Stomach (tissue), 9 donors: ENCODE results near the gene RRH. TPM values are rescaled to one million over a fixed set of nuclear protein-coding genes. Genes with fewer than 3 reads are reported as not detected.
"Not testable (repeated sequence)": the region's sequence is repeated elsewhere in the genome, so short reads cannot be mapped to it uniquely, and the experiment has no call there.

Experiments
- DNase-seq, 2 donors: peaks; one replicate each; pipeline versions ENCODE4 v3.0.0 to v3.0.0-alpha.2; 2013 to 2019
- H3K27ac ChIP-seq, 5 donors: fragments of 200-600 bp in 4 of 5; sonication (generic) in 4 of 5; one replicate each; pipeline ENCODE4 v1.5.1; 2013 to 2019; ENCODE audit warnings: mild to moderate bottlenecking in 1 of 5, moderate library complexity in 1 of 5
- H3K27me3 ChIP-seq, 3 donors: fragments of 200-600 bp; sonication (generic); one replicate each; pipeline ENCODE4 v1.5.1; 2017 to 2019; ENCODE audit warnings: mixed run types in 1 of 3
- H3K36me3 ChIP-seq, 4 donors: fragments of 200-600 bp; sonication (generic); 1 replicate in 3 of 4; 2 replicates in 1 of 4; pipeline ENCODE4 v1.5.1; 2016 to 2019
- H3K4me1 ChIP-seq, 4 donors: fragments of 200-600 bp; sonication (generic); one replicate each; pipeline ENCODE4 v1.5.1; 2016 to 2019
- H3K4me3 ChIP-seq, 4 donors: fragments of 200-600 bp; sonication (generic) in 3 of 4; one replicate each; pipeline ENCODE4 v1.5.1; 2016 to 2019; ENCODE audit warnings: mild to moderate bottlenecking in 1 of 4
- H3K9me3 ChIP-seq, 4 donors: fragments of 200-600 bp; sonication (generic); one replicate each; pipeline ENCODE4 v1.5.1; 2016 to 2019
- EP300 ChIP-seq: sonication (generic); formaldehyde crosslinking; IDR thresholded peaks from one replicate; pipeline ENCODE4 v1.6.1; 2017; ENCODE audit warnings: antibody characterized with exemption
- POLR2A ChIP-seq, 4 donors: fragments of 450-650 bp; IDR thresholded peaks; one replicate each; pipeline ENCODE4 v1.6.1; 2016; ENCODE audit warnings: antibody characterized with exemption in 4 of 4, control low read depth in 2 of 4, mild to moderate bottlenecking in 1 of 4, moderate library complexity in 1 of 4
- POLR2AphosphoS5 ChIP-seq, 3 donors: sonication (generic); formaldehyde crosslinking; IDR thresholded peaks; one replicate each; pipeline ENCODE4 v1.6.1; 2016; ENCODE audit warnings: antibody characterized with exemption in 3 of 3
- WGBS, 5 donors: extraction: QIAGEN DNeasy Blood & Tissue Kit in 3 of 5; methylation state at CpG; one replicate each; pipeline versions ENCODE4 v1.1.5 to v1.1.7; 2013 to 2018; 5-methylcytosine and 5-hydroxymethylcytosine counted together
- intact Hi-C: fragments of 100-400 bp; cut with DNase I; formaldehyde crosslinking; loops from one replicate; pipeline ENCODE4 v1.15.1; 2023; ENCODE audit warnings: low total_unique reads
- polyA plus RNA-seq, 3 donors: library from polyadenylated mRNA; stranded (reverse); fragments of 200-250 nt; gene quantifications; one replicate each; pipeline ENCODE4 v1.2.3, GENCODE V29; 2013
- total RNA-seq, 5 donors: library from RNA; depleted of rRNA; stranded (reverse); fragments of >200 nt; gene quantifications; one replicate each; pipeline versions ENCODE4 v1.1.0 to v1.2.3, GENCODE V29; 2014 to 2016
- TF ChIP-seq, protein P1 (sequence below), 7 experiments: fragments of 450-650 bp in 4 of 7; fragments of 200-600 bp in 3 of 7; sonication (generic) in 3 of 7; IDR thresholded peaks; one replicate each; pipeline ENCODE4 v1.5.1; 2016 to 2019; ENCODE audit warnings: antibody characterized with exemption in 7 of 7, control low read depth in 2 of 7, mild to moderate bottlenecking in 1 of 7
- donor health status: healthy with polysubstance abuse.
- donor health status: Bipolar disorder and iron deficiency.
- donor health status: healthy.

The RRH gene
- total and polyA plus RNA-seq, 8 donors, result 13.4 TPM; not detected in 7

- DNase-seq, result no peak
- intact Hi-C loops, result no loop called here
- Histone ChIP-seq H3K27ac (no peak overlapping the region), H3K9me3 (no peaks in the 10 kb centered on the region), H3K4me1 (no peaks in the 10 kb centered on the region), H3K4me3 (no peak overlapping the region), H3K27me3 (peaks cover 0 to 7% (median 0%) of the 10 kb centered on the region in 3 donors), H3K36me3 (peaks cover 0 to 5% (median 2%) of the 10 kb centered on the region in 4 donors)
- WGBS, 5 donors, result 85 to 100% (median 94%) methylated on average over 1 of the region's 1 CpG
- TF ChIP-seq POLR2AphosphoS5 (IDR thresholded peaks at IDR 0.05), result no peak
- TF ChIP-seq POLR2A (IDR thresholded peaks at IDR 0.05), result no peak
- TF ChIP-seq EP300, result no peak
- TF ChIP-seq, protein P1, sequence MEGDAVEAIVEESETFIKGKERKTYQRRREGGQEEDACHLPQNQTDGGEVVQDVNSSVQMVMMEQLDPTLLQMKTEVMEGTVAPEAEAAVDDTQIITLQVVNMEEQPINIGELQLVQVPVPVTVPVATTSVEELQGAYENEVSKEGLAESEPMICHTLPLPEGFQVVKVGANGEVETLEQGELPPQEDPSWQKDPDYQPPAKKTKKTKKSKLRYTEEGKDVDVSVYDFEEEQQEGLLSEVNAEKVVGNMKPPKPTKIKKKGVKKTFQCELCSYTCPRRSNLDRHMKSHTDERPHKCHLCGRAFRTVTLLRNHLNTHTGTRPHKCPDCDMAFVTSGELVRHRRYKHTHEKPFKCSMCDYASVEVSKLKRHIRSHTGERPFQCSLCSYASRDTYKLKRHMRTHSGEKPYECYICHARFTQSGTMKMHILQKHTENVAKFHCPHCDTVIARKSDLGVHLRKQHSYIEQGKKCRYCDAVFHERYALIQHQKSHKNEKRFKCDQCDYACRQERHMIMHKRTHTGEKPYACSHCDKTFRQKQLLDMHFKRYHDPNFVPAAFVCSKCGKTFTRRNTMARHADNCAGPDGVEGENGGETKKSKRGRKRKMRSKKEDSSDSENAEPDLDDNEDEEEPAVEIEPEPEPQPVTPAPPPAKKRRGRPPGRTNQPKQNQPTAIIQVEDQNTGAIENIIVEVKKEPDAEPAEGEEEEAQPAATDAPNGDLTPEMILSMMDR (IDR thresholded peaks at IDR 0.05), result no peak
These were observed 47.3 kb downstream of the RRH start for GRCh38 chr4:109875106-109875505.

DNA sequence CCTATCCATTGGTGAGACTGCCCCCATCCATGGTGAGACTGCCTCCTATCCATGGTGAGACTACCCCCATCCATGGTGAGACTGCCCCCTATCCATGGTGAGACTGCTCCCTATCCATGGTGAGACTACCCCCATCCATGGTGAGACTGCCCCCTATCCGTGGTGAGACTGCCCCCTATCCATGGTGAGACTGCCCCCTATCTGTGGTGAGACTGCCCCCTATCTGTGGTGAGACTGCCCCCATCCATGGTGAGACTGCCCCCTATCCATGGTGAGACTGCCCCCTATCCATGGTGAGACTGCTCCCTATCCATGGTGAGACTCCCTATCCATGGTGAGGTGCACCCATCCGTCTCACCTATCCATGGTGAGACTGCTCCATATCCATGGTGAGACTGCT lies 47.8 kb downstream of the RRH start:
- intact Hi-C loops, H3K4me3 ChIP-seq, H3K36me3 ChIP-seq, H3K4me1 ChIP-seq, DNase-seq, H3K27ac ChIP-seq, H3K9me3 ChIP-seq: not testable (repeated sequence)
- peaks cover 0 to 12% (median 0%) of the 10 kb centered on the region in 3 donors for H3K27me3 ChIP-seq
- WGBS, 5 donors, result 17 to 96% (median 78%) methylated on average over 1 to 2 of the region's 2 CpGs

DNA sequence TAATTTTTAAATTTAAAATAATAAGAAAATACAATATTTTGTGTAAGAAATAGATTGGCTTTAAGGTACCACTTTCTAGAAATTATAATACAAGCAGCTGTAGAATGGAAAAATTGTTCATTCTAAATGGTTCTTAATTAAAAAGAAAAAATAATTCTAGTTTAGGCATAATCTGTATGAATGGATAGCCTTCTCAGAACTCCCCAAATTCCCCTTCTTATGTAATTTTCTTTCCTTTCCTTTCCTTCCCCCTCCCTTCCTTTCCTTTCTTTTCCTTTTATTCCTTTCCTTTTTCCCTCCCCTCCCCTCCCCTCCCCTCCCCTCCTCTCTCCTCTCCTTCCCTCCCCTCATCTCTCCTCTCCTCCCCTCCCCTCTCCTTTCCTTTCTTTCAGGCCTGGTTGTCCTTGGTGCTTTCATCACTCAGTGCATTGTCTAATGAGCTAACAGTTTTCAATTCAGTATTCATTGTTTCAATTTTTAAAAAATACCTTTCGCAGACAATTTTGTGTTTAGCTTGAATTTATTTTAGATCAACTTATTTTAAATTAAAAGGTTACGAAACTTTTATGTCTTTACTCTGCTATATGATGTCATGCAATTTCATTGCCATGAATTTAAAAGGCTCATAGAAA lies 49.0 kb downstream of the RRH start:
- no peak for DNase-seq
- no peak overlapping the region for H3K4me3 ChIP-seq
- no peak for TF ChIP-seq POLR2AphosphoS5 (IDR thresholded peaks at IDR 0.05)
- TF ChIP-seq, protein P1 (IDR thresholded peaks at IDR 0.05), result no peak
- no peak for TF ChIP-seq EP300
- no peak for TF ChIP-seq POLR2A (IDR thresholded peaks at IDR 0.05)
- intact Hi-C loops, result no loop called here
- H3K9me3 ChIP-seq, result no peaks in the 10 kb centered on the region
- no peak overlapping the region for H3K27ac ChIP-seq
- H3K27me3 ChIP-seq, result peaks cover 0 to 12% (median 0%) of the 10 kb centered on the region in 3 donors
- WGBS, 5 donors, result 91 to 97% (median 96%) methylated on average over 2 of the region's 2 CpGs
- H3K4me1 ChIP-seq, result no peaks in the 10 kb centered on the region
- no peaks in the 10 kb centered on the region for H3K36me3 ChIP-seq

- Histone ChIP-seq H3K9me3 (no peaks in the 10 kb centered on the region), H3K36me3 (no peaks in the 10 kb centered on the region), H3K27ac (no peak overlapping the region), H3K27me3 (peaks cover 0 to 12% (median 0%) of the 10 kb centered on the region in 3 donors), H3K4me3 (no peak overlapping the region), H3K4me1 (no peaks in the 10 kb centered on the region)
- TF ChIP-seq, protein P1 (IDR thresholded peaks at IDR 0.05), result no peak
- TF ChIP-seq EP300, result no peak
- TF ChIP-seq POLR2A (IDR thresholded peaks at IDR 0.05), result no peak
- TF ChIP-seq POLR2AphosphoS5 (IDR thresholded peaks at IDR 0.05), result no peak
- WGBS, 5 donors, result 49 to 65% (median 52%) methylated on average over 3 of the region's 3 CpGs
- peak in 1 of 2 donors; percentile 15 for DNase-seq
- intact Hi-C loops, result no loop called here
These were observed 49.6 kb downstream of the RRH start for GRCh38 chr4:109877400-109877799.

- no peak for DNase-seq
- Histone ChIP-seq H3K36me3 (no peaks in the 10 kb centered on the region), H3K4me1 (no peaks in the 10 kb centered on the region), H3K27ac (no peak overlapping the region), H3K27me3 (peaks cover 0 to 12% (median 0%) of the 10 kb centered on the region in 3 donors), H3K4me3 (no peak overlapping the region), H3K9me3 (no peaks in the 10 kb centered on the region)
- no peak for TF ChIP-seq EP300
- TF ChIP-seq, protein P1 (IDR thresholded peaks at IDR 0.05), result no peak
- TF ChIP-seq POLR2A (IDR thresholded peaks at IDR 0.05), result no peak
- TF ChIP-seq POLR2AphosphoS5 (IDR thresholded peaks at IDR 0.05), result no peak
- intact Hi-C loops, result no loop called here
- WGBS, 5 donors, result 75 to 85% (median 82%) methylated on average over 2 of the region's 2 CpGs
These were observed 50.6 kb downstream of the RRH start for GRCh38 chr4:109878355-109878754.
